Measurements from ENCODE around the gene PRPF40B. TPM values are rescaled to one million over a fixed set of nuclear protein-coding genes. Genes with fewer than 3 reads are reported as not detected.

The PRPF40B gene
- total RNA-seq, 1 donor from 2014 or later, result 19.9 TPM

GRCh38 chr12:49661191-49661590, 37.8 kb downstream of the PRPF40B start:
- H3K4me1 ChIP-seq, result peaks cover 47% of the 10 kb centered on the region

GRCh38 chr12:49661746-49662145, 38.4 kb downstream of the PRPF40B start:
- H3K27me3 ChIP-seq, result no peaks in the 10 kb centered on the region
- no peak for DNase-seq
- peaks cover 47% of the 10 kb centered on the region for H3K4me1 ChIP-seq
- H3K9me3 ChIP-seq, result no peaks in the 10 kb centered on the region
- no peak overlapping the region for H3K4me3 ChIP-seq
- H3K36me3 ChIP-seq, result peaks cover 11% of the 10 kb centered on the region
- intact Hi-C loops (cut with DNase I), result no loop called here
- H3K27ac ChIP-seq, result peak overlapping the region; percentile 83
- ATAC-seq, result no peak
- TF ChIP-seq CTCF (IDR thresholded peaks at IDR 0.05), result no peak

More at GRCh38 chr12:49661191-49661590, 37.8 kb downstream of the PRPF40B start:
- Histone ChIP-seq H3K4me3 (no peak overlapping the region), H3K27me3 (no peaks in the 10 kb centered on the region), H3K36me3 (peaks cover 16% of the 10 kb centered on the region), H3K27ac (no peak overlapping the region), H3K9me3 (no peaks in the 10 kb centered on the region)
- no peak for TF ChIP-seq CTCF (IDR thresholded peaks at IDR 0.05)
- intact Hi-C loops (cut with DNase I), result no loop called here
- DNase-seq (no peak), ATAC-seq (no peak)

- peaks cover 7% of the 10 kb centered on the region for H3K36me3 ChIP-seq
- peaks cover 47% of the 10 kb centered on the region for H3K4me1 ChIP-seq
- no peaks in the 10 kb centered on the region for H3K27me3 ChIP-seq
- intact Hi-C loops (cut with DNase I), result no loop called here
- no peak for TF ChIP-seq CTCF (IDR thresholded peaks at IDR 0.05)
- H3K27ac ChIP-seq, result peak overlapping the region; percentile 83
- H3K9me3 ChIP-seq, result no peaks in the 10 kb centered on the region
- ATAC-seq (peak; percentile 92), DNase-seq (peak; percentile 73)
- H3K4me3 ChIP-seq, result no peak overlapping the region
These were observed 39.9 kb downstream of the PRPF40B start for GRCh38 chr12:49662998-49663843.

GRCh38 chr12:49664167-49664566, 40.8 kb downstream of the PRPF40B start:
- ATAC-seq (no peak), DNase-seq (no peak)
- Histone ChIP-seq H3K4me1 (peaks cover 47% of the 10 kb centered on the region), H3K36me3 (peaks cover 7% of the 10 kb centered on the region), H3K9me3 (no peaks in the 10 kb centered on the region), H3K4me3 (no peak overlapping the region), H3K27me3 (no peaks in the 10 kb centered on the region), H3K27ac (peak overlapping the region; percentile 83)
- no peak for TF ChIP-seq CTCF (IDR thresholded peaks at IDR 0.05)
- intact Hi-C loops (cut with DNase I), result no loop called here

GRCh38 chr12:49664591-49665239, 41.4 kb downstream of the PRPF40B start:
- H3K36me3 ChIP-seq, result peaks cover 2% of the 10 kb centered on the region
- H3K4me3 ChIP-seq, result no peak overlapping the region
- no peak for ATAC-seq
- peak overlapping the region; percentile 83 for H3K27ac ChIP-seq
- peaks cover 48% of the 10 kb centered on the region for H3K4me1 ChIP-seq
- intact Hi-C loops (cut with DNase I), result no loop called here
- TF ChIP-seq CTCF (IDR thresholded peaks at IDR 0.05), result no peak
- H3K27me3 ChIP-seq, result no peaks in the 10 kb centered on the region
- H3K9me3 ChIP-seq, result no peaks in the 10 kb centered on the region
- DNase-seq, result no peak
